HTERT RPE-1 (cell line): Measurements from ENCODE around the gene NPB.

ENCODE experiments used
- in situ Hi-C: fragments of 300-500 bp; cut with MboI; formaldehyde crosslinking; loops from 4 replicates; pipeline ENCODE4 v1.14.3; 2020; ENCODE audit warnings: low sequenced_read_pairs

Gene NPB

GRCh38 chr17:81869221-81870130 is 32.6 kb upstream of the NPB start:
- in situ Hi-C loops = no loop called here

GRCh38 chr17:81870131-81870980 is 31.7 kb upstream of the NPB start:
- in situ Hi-C loops = no loop called here

- in situ Hi-C loops = no loop called here
Measured at GRCh38 chr17:81870981-81871386, 31.1 kb upstream of the NPB start, which contains the start of gene ARHGDIA. Gene ARHGDIA (minus strand): TSS chr17:81871337. CDS start chr17:81869930, 1,407 bp downstream.

GRCh38 chr17:81871387-81872230 is 30.4 kb upstream of the NPB start:
- in situ Hi-C loops = no loop called here

GRCh38 chr17:81877569-81877968 is 24.5 kb upstream of the NPB start:
- in situ Hi-C loops = no loop called here

GRCh38 chr17:81878294-81878693 is 23.7 kb upstream of the NPB start:
- in situ Hi-C loops = no loop called here

- in situ Hi-C loops = no loop called here
Measured at GRCh38 chr17:81879121-81879520, 22.9 kb upstream of the NPB start.

- in situ Hi-C loops = no loop called here
Measured at GRCh38 chr17:81884520-81884919, 17.5 kb upstream of the NPB start.

- in situ Hi-C loops = no loop called here
Measured at GRCh38 chr17:81884968-81885367, 17.1 kb upstream of the NPB start.

GRCh38 chr17:81885454-81885853 is 16.6 kb upstream of the NPB start:
- in situ Hi-C loops = no loop called here

- in situ Hi-C loops = no loop called here
Measured at GRCh38 chr17:81885869-81886548, 16.0 kb upstream of the NPB start.

GRCh38 chr17:81888105-81888987 is 13.7 kb upstream of the NPB start:
- in situ Hi-C loops = no loop called here

GRCh38 chr17:81888988-81889595 is 12.9 kb upstream of the NPB start:
- in situ Hi-C loops = no loop called here

GRCh38 chr17:81889602-81890001 is 12.4 kb upstream of the NPB start:
- in situ Hi-C loops = no loop called here

- in situ Hi-C loops = no loop called here
Measured at GRCh38 chr17:81890447-81891302, 11.4 kb upstream of the NPB start.

- in situ Hi-C loops = no loop called here
Measured at GRCh38 chr17:81891303-81891552, 10.8 kb upstream of the NPB start.

GRCh38 chr17:81895400-81895799 is 6.6 kb upstream of the NPB start:
- in situ Hi-C loops = no loop called here
